Measurements from ENCODE around the gene GPR37L1.

GPR37L1 gene

DNA sequence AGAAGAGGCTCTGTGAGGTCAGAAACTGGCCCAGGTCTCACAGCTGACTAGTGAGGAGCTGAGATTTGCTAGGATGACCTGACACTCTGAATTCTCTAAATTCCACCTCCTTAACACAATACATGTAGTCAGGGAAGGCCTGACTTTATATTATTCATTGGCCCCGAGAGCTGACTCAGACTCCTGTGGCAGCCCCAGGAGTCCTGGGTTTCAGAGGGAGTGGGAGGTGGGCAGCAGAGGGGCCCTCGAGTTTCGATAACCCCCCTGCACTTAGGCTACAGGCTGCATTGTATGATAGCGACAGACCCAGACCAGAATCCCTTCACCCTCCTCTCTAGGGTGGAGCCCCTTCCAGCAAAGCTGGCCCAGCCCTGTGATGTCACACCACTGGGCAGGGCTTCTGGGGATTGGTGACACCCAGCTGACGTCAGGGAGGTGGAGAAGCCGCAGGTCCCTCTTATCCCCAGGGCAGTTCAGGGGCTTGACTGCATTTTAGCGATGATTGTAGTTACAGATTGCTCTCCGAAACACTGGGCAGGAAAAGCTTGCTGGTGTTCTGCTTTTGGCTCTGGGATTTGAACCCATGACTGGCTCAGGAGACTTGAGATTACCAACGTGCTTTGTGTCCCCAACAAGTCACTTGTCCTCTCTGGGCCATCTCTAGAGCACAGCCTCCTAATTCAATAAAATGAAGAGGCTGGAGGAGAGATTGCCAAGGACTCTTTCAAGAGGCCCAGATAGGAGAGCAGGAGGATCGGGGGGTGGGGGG, 17.0 kb upstream of the GPR37L1 start:
- TF ChIP-seq, protein P1, sequence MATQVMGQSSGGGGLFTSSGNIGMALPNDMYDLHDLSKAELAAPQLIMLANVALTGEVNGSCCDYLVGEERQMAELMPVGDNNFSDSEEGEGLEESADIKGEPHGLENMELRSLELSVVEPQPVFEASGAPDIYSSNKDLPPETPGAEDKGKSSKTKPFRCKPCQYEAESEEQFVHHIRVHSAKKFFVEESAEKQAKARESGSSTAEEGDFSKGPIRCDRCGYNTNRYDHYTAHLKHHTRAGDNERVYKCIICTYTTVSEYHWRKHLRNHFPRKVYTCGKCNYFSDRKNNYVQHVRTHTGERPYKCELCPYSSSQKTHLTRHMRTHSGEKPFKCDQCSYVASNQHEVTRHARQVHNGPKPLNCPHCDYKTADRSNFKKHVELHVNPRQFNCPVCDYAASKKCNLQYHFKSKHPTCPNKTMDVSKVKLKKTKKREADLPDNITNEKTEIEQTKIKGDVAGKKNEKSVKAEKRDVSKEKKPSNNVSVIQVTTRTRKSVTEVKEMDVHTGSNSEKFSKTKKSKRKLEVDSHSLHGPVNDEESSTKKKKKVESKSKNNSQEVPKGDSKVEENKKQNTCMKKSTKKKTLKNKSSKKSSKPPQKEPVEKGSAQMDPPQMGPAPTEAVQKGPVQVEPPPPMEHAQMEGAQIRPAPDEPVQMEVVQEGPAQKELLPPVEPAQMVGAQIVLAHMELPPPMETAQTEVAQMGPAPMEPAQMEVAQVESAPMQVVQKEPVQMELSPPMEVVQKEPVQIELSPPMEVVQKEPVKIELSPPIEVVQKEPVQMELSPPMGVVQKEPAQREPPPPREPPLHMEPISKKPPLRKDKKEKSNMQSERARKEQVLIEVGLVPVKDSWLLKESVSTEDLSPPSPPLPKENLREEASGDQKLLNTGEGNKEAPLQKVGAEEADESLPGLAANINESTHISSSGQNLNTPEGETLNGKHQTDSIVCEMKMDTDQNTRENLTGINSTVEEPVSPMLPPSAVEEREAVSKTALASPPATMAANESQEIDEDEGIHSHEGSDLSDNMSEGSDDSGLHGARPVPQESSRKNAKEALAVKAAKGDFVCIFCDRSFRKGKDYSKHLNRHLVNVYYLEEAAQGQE (IDR thresholded peaks at IDR 0.05; ENCODE audit: low read depth): no peak
- TF ChIP-seq YY1 (IDR thresholded peaks at IDR 0.05; ENCODE audit: low read depth) (no peak), EP300 (IDR thresholded peaks at IDR 0.05; ENCODE audit: borderline replicate concordance) (no peak), TCF12 (IDR thresholded peaks at IDR 0.05; ENCODE audit: low read depth) (no peak), RAD21 (IDR thresholded peaks at IDR 0.05; ENCODE audit: low read depth) (no peak), CREB1 (IDR thresholded peaks at IDR 0.05; ENCODE audit: low read depth) (peak; percentile 74), TAF1 (IDR thresholded peaks at IDR 0.05; ENCODE audit: low read depth) (peak; percentile 15; the same call in 1 of the 2 replicates), NFIC (IDR thresholded peaks at IDR 0.05) (peak; percentile 23; the same call in 1 of the 2 replicates), ZBTB7A (IDR thresholded peaks at IDR 0.05; ENCODE audit: low read depth) (peak; percentile 85), MAX (IDR thresholded peaks at IDR 0.05) (peak; percentile 5; the same call in 1 of the 2 replicates), TEAD4 (IDR thresholded peaks at IDR 0.05) (peak; percentile 83)

DNA sequence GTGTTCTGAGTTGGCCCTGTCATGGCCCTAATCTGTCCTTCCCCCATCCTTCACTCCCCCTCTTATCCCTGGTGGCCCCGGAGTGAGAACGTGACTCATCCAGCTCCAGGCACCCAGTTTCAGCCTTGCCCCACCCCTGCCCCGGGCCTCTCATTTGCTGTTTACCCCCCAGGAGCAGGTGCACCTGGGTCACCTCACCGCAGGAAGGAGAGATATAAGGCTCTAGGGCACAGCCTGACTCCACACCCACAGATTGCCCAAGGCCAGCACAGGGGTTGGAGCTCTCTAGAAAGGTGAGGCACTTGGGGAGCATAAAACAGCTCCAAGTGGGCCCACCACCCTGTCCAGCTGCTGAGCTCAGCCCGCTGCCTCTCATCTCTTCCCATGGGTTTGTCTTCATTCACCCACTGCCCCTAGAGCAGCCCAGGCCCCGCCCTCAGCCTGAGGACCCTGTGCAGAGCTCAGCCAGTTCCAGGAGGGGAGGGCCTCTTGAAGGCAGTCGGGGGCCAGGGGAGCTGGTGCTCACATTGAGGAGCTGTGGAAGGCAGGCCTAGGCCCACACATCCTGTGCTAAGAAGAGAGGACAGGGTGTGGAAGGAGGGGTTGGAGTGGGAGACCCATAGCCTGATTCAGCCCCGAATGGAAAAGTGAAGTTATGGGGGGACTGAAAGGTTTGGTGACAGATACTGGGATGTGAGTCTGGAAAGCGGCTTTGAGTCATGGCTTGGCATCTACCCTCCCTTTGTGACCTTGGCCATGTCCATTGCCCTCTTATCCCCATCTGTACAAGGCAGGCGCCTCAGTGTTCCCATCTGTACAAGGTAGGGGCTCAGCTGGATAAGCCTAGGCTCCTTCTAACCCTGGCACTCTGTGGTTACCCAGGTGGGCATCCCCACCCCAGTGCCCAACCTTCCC, 16.1 kb upstream of the GPR37L1 start:
- peak; percentile 93 for TF ChIP-seq TCF12 (IDR thresholded peaks at IDR 0.05; ENCODE audit: low read depth)
- TF ChIP-seq, protein P1 (IDR thresholded peaks at IDR 0.05; ENCODE audit: low read depth): no peak
- peak; percentile 87 for TF ChIP-seq FOXM1 (IDR thresholded peaks at IDR 0.05; ENCODE audit: borderline replicate concordance, low read depth)
- peak; percentile 46 for TF ChIP-seq TEAD4 (IDR thresholded peaks at IDR 0.05)
- peak; percentile 19; the same call in 1 of the 2 replicates for TF ChIP-seq RAD21 (IDR thresholded peaks at IDR 0.05; ENCODE audit: low read depth)
- 0 out of 2 replicates have a peak, but pooled peaks have one; percentile 9 for TF ChIP-seq YY1 (IDR thresholded peaks at IDR 0.05; ENCODE audit: low read depth)
- TF ChIP-seq, protein P2, sequence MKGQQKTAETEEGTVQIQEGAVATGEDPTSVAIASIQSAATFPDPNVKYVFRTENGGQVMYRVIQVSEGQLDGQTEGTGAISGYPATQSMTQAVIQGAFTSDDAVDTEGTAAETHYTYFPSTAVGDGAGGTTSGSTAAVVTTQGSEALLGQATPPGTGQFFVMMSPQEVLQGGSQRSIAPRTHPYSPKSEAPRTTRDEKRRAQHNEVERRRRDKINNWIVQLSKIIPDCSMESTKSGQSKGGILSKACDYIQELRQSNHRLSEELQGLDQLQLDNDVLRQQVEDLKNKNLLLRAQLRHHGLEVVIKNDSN (IDR thresholded peaks at IDR 0.05): no peak
- no peak; the same call in 1 of the 2 replicates for TF ChIP-seq CREB1 (IDR thresholded peaks at IDR 0.05; ENCODE audit: low read depth)
- TF ChIP-seq EP300 (IDR thresholded peaks at IDR 0.05; ENCODE audit: borderline replicate concordance): peak; percentile 92
- no peak for TF ChIP-seq EGR1 (IDR thresholded peaks at IDR 0.05)
- TF ChIP-seq TAF1 (IDR thresholded peaks at IDR 0.05; ENCODE audit: low read depth): 0 out of 2 replicates have a peak, but pooled peaks have one; percentile 9
- TF ChIP-seq MAX (IDR thresholded peaks at IDR 0.05): no peak
- peak; percentile 83 for TF ChIP-seq CEBPB (IDR thresholded peaks at IDR 0.05)
- peak; percentile 74 for TF ChIP-seq NFIC (IDR thresholded peaks at IDR 0.05)
- TF ChIP-seq ZBTB7A (IDR thresholded peaks at IDR 0.05; ENCODE audit: low read depth): no peak

DNA sequence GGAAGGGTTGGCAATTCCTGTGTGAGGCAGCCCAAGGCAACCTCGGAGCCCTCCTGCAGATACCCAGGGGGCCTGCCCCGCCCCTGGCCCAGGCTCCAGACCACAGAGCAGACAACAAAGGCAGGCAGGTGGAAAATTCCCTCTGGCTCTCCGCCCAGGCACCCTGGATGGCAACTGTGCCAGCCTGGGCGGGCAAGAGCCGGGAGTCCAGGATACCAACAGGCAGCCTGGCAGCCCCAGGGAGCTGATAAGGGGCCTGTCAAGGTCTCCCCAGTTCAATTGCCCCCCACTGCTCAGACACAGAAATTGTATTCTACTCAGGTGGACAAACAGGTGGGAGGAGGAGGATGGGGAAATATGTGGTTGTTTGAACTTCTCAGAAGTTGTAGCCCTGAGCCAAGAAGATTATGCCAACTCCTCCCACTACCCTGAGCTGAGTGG, 15.4 kb upstream of the GPR37L1 start:
- TF ChIP-seq CEBPB (IDR thresholded peaks at IDR 0.05) (peak; percentile 73), NFIC (IDR thresholded peaks at IDR 0.05) (peak; percentile 100), TAF1 (IDR thresholded peaks at IDR 0.05; ENCODE audit: low read depth) (peak; percentile 32; the same call in 1 of the 2 replicates), FOXM1 (IDR thresholded peaks at IDR 0.05; ENCODE audit: borderline replicate concordance, low read depth) (peak; percentile 98), EGR1 (IDR thresholded peaks at IDR 0.05) (peak; percentile 66), ZBTB7A (IDR thresholded peaks at IDR 0.05; ENCODE audit: low read depth) (peak; percentile 97), RAD21 (IDR thresholded peaks at IDR 0.05; ENCODE audit: low read depth) (peak; percentile 34), CREB1 (IDR thresholded peaks at IDR 0.05; ENCODE audit: low read depth) (0 out of 2 replicates have a peak, but pooled peaks have one; percentile 23), MAX (IDR thresholded peaks at IDR 0.05) (peak; percentile 61; the same call in 1 of the 2 replicates), TCF12 (IDR thresholded peaks at IDR 0.05; ENCODE audit: low read depth) (peak; percentile 100), TEAD4 (IDR thresholded peaks at IDR 0.05) (peak; percentile 92), EP300 (IDR thresholded peaks at IDR 0.05; ENCODE audit: borderline replicate concordance) (peak; percentile 99), YY1 (IDR thresholded peaks at IDR 0.05; ENCODE audit: low read depth) (peak; percentile 67)
- TF ChIP-seq, protein P1 (IDR thresholded peaks at IDR 0.05; ENCODE audit: low read depth): 0 out of 2 replicates have a peak, but pooled peaks have one; percentile 36
- TF ChIP-seq, protein P2 (IDR thresholded peaks at IDR 0.05): peak; percentile 45; the same call in 1 of the 2 replicates
